Lower leg skin (tissue), 4 donors: ENCODE measurements around the gene ALOXE3. TPM values are rescaled to one million over a fixed set of nuclear protein-coding genes. Genes with fewer than 3 reads are reported as not detected.
"Not testable (repeated sequence)": the region's sequence is repeated elsewhere in the genome, so short reads cannot be mapped to it uniquely, and the experiment has no call there.

Experiments used
- DNase-seq, 2 donors: peaks; one replicate each; pipeline ENCODE4 v3.0.0-alpha.2; 2019; ENCODE audit warnings: low spot score in 2 of 2
- H3K4me3 ChIP-seq: fragments of 200-600 bp; sonication (generic); 2 replicates; pipeline ENCODE4 v1.5.1; 2017; ENCODE audit warnings: mild to moderate bottlenecking, low read depth; ENCODE audit not compliant: poor library complexity, severe bottlenecking
- POLR2A ChIP-seq, 2 donors: fragments of 450-650 bp; IDR thresholded peaks; one replicate each; pipeline ENCODE4 v1.6.1; 2016 to 2017; ENCODE audit warnings: antibody characterized with exemption in 2 of 2, mild to moderate bottlenecking in 1 of 2, moderate library complexity in 1 of 2
- WGBS, 2 donors: methylation state at CpG; one replicate each; pipeline ENCODE4 v1.1.5; 2018; 5-methylcytosine and 5-hydroxymethylcytosine counted together
- intact Hi-C: fragments of 100-400 bp; cut with DNase I; formaldehyde crosslinking; loops from one replicate; pipeline ENCODE4 v1.15.0; 2023; ENCODE audit warnings: low total_unique reads
- total RNA-seq, 4 donors: library from RNA; depleted of rRNA; stranded (reverse); fragments of >200 nt; gene quantifications; one replicate each; pipeline ENCODE4 v1.1.0, GENCODE V29; 2016
- TF ChIP-seq, protein P1 (sequence below), 3 donors: fragments of 450-650 bp; IDR thresholded peaks; one replicate each; pipeline ENCODE4 v1.5.1; 2016; ENCODE audit warnings: antibody characterized with exemption in 3 of 3, mild to moderate bottlenecking in 3 of 3, moderate library complexity in 2 of 3

The ALOXE3 gene
- total RNA-seq, 4 donors from 2014 or later: 73.8 to 143 (median 88.2) TPM

- 62 to 74% methylated on average over 15 of the region's 15 CpGs for whole genome bisulfite sequencing, 2 donors
- H3K4me3 ChIP-seq: no peak overlapping the region
- intact Hi-C loops: no loop called here
- DNase-seq: no peak
- TF ChIP-seq POLR2A (IDR thresholded peaks at IDR 0.05): no peak
- TF ChIP-seq, protein P1, sequence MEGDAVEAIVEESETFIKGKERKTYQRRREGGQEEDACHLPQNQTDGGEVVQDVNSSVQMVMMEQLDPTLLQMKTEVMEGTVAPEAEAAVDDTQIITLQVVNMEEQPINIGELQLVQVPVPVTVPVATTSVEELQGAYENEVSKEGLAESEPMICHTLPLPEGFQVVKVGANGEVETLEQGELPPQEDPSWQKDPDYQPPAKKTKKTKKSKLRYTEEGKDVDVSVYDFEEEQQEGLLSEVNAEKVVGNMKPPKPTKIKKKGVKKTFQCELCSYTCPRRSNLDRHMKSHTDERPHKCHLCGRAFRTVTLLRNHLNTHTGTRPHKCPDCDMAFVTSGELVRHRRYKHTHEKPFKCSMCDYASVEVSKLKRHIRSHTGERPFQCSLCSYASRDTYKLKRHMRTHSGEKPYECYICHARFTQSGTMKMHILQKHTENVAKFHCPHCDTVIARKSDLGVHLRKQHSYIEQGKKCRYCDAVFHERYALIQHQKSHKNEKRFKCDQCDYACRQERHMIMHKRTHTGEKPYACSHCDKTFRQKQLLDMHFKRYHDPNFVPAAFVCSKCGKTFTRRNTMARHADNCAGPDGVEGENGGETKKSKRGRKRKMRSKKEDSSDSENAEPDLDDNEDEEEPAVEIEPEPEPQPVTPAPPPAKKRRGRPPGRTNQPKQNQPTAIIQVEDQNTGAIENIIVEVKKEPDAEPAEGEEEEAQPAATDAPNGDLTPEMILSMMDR (IDR thresholded peaks at IDR 0.05): no peak
Measured at GRCh38 chr17:8066841-8067775, 51.2 kb downstream of the ALOXE3 start.

DNA sequence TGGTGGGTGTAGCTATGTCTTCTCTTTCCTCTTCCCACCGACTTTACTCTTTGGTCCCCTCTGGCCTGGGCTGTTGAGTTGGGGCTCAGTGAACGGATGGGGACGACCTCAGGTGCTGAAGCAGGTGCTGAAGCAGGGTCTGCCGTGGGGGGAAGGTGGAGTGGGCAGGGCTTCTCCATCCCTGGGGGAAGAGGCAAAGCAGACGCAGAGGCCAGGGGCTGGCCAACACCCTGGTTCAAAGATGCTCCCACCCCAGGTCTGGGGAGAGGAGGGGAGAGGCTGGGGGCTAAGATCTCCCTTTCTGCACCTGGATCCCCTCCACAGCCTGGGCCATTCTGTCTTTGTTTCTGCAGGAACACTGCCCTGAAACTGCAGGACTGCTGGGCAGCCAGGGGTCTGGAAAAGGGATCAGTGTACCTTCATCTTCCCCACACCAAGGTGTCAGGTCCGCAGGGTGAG lies 53.7 kb downstream of the ALOXE3 start:
- intact Hi-C loops: no loop called here
- 56 to 64% methylated on average over 6 of the region's 6 CpGs for WGBS, 2 donors
- no peak overlapping the region for H3K4me3 ChIP-seq
- DNase-seq: no peak
- TF ChIP-seq, protein P1 (IDR thresholded peaks at IDR 0.05): no peak
- no peak for TF ChIP-seq POLR2A (IDR thresholded peaks at IDR 0.05)

- whole genome bisulfite sequencing, 2 donors: 14 to 16% methylated on average over 16 to 27 of the region's 28 CpGs
- H3K4me3 ChIP-seq: no peak overlapping the region
- no peak for DNase-seq
- TF ChIP-seq POLR2A (IDR thresholded peaks at IDR 0.05): no peak
- TF ChIP-seq, protein P1 (IDR thresholded peaks at IDR 0.05): no peak
- intact Hi-C loops: no loop called here
Measured at GRCh38 chr17:8063761-8064534, 54.4 kb downstream of the ALOXE3 start.

DNA sequence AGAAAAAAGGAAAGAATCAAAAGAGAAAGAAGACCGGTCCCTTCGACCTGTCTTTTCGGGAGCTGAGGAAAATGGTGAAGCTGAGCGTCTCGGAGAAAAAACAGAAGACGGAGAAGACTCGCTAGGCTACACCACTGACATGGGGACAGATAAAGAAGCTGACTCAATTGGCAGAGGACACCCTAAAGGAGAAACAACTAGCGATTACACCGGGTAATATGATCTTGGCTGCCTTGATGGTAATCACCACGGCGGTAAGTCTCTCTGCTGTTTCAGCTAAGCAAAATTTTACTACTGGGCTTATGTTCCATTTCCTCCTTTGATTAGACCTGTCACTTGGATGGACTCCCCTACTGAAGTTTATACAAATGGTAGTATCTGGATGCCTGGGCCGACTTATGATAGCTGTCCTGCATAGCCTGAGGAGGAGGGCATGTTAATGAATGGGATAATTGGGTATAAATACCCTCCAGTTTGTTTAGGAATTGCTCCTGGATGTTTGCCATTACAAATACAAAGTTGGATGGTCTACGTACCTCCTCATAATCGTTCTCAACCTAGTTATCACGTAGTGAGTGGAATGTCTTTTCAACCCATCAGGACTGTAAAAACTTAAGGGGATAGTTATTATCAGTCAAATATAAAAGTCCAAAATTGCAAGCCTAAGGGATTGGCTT lies 55.4 kb downstream of the ALOXE3 start:
- 7 to 12% methylated on average over 15 of the region's 15 CpGs for WGBS, 2 donors
- no peak overlapping the region for H3K4me3 ChIP-seq
- no peak for TF ChIP-seq POLR2A (IDR thresholded peaks at IDR 0.05)
- TF ChIP-seq, protein P1 (IDR thresholded peaks at IDR 0.05): no peak
- DNase-seq: no peak
- intact Hi-C loops: no loop called here

- TF ChIP-seq, protein P1 (IDR thresholded peaks at IDR 0.05): no peak
- no peak for TF ChIP-seq POLR2A (IDR thresholded peaks at IDR 0.05)
- WGBS, 2 donors: 7 to 9% methylated on average over 8 of the region's 8 CpGs
- H3K4me3 ChIP-seq: no peak overlapping the region
- intact Hi-C loops: no loop called here
- no peak for DNase-seq
Measured at GRCh38 chr17:8062435-8062806, 55.9 kb downstream of the ALOXE3 start.

- H3K4me3 ChIP-seq, intact Hi-C loops, DNase-seq: not testable (repeated sequence)
- WGBS, 2 donors: 44 to 61% methylated on average over 8 of the region's 8 CpGs
Measured at GRCh38 chr17:8061851-8062250, 56.5 kb downstream of the ALOXE3 start.
